Measurements from ENCODE around the gene WWOX. TPM values are rescaled to one million over a fixed set of nuclear protein-coding genes. Genes with fewer than 3 reads are reported as not detected.

Gene WWOX
- total RNA-seq, 6 experiments from 2014 or later, result 0.46 to 3.4 (median 1.3) TPM

GRCh38 chr16:78133919-78134318, 34.5 kb downstream of the WWOX start:
- Mint-ChIP-seq H3K9me3 (peaks cover 6% of the 10 kb centered on the region; the same call in 1 of the 2 replicates), H3K27me3 (ENCODE audit: insufficient read depth) (no peaks in the 10 kb centered on the region; the same call in 1 of the 2 replicates), H3K27ac (no peak overlapping the region), H3K36me3 (ENCODE audit: low read depth) (no peaks in the 10 kb centered on the region), H3K4me1 (ENCODE audit: low read depth) (no peaks in the 10 kb centered on the region), H3K4me3 (no peak overlapping the region)
- no peak for DNase-seq
- TF ChIP-seq CTCF (IDR thresholded peaks at IDR 0.05), result no peak

GRCh38 chr16:78134944-78135619, 35.6 kb downstream of the WWOX start:
- peaks cover 6% of the 10 kb centered on the region; the same call in 1 of the 2 replicates for H3K9me3 Mint-ChIP-seq
- no peak for DNase-seq
- no peaks in the 10 kb centered on the region for H3K36me3 Mint-ChIP-seq (ENCODE audit: low read depth)
- H3K27ac Mint-ChIP-seq, result no peak overlapping the region
- no peak overlapping the region for H3K4me3 Mint-ChIP-seq
- H3K4me1 Mint-ChIP-seq (ENCODE audit: low read depth), result no peaks in the 10 kb centered on the region
- TF ChIP-seq CTCF (IDR thresholded peaks at IDR 0.05), result no peak
- H3K27me3 Mint-ChIP-seq (ENCODE audit: insufficient read depth), result no peaks in the 10 kb centered on the region; the same call in 1 of the 2 replicates

GRCh38 chr16:78137179-78137578, 37.7 kb downstream of the WWOX start:
- H3K27me3 Mint-ChIP-seq (ENCODE audit: insufficient read depth), result no peaks in the 10 kb centered on the region
- peaks cover 6% of the 10 kb centered on the region; the same call in 1 of the 2 replicates for H3K9me3 Mint-ChIP-seq
- H3K4me3 Mint-ChIP-seq, result no peak overlapping the region
- no peak overlapping the region for H3K27ac Mint-ChIP-seq
- DNase-seq, result no peak
- no peaks in the 10 kb centered on the region for H3K36me3 Mint-ChIP-seq (ENCODE audit: low read depth)
- no peaks in the 10 kb centered on the region for H3K4me1 Mint-ChIP-seq (ENCODE audit: low read depth)
- no peak for TF ChIP-seq CTCF (IDR thresholded peaks at IDR 0.05)

- Mint-ChIP-seq H3K36me3 (ENCODE audit: low read depth) (no peaks in the 10 kb centered on the region), H3K27ac (no peak overlapping the region), H3K4me1 (ENCODE audit: low read depth) (no peaks in the 10 kb centered on the region), H3K27me3 (ENCODE audit: insufficient read depth) (no peaks in the 10 kb centered on the region), H3K9me3 (peaks cover 6% of the 10 kb centered on the region; the same call in 1 of the 2 replicates), H3K4me3 (no peak overlapping the region)
- no peak for DNase-seq
- TF ChIP-seq CTCF (IDR thresholded peaks at IDR 0.05), result no peak
Observed at GRCh38 chr16:78137782-78138616, 38.5 kb downstream of the WWOX start.

- Mint-ChIP-seq H3K4me1 (ENCODE audit: low read depth) (no peaks in the 10 kb centered on the region), H3K27me3 (ENCODE audit: insufficient read depth) (no peaks in the 10 kb centered on the region), H3K4me3 (no peak overlapping the region), H3K9me3 (peaks cover 20% of the 10 kb centered on the region; the same call in 1 of the 2 replicates), H3K27ac (no peak overlapping the region), H3K36me3 (ENCODE audit: low read depth) (no peaks in the 10 kb centered on the region)
- DNase-seq, result no peak
- no peak for TF ChIP-seq CTCF (IDR thresholded peaks at IDR 0.05)
Observed at GRCh38 chr16:78140818-78141466, 41.5 kb downstream of the WWOX start.
